Endothelial cell of umbilical vein (primary cell): Measurements from ENCODE around the gene SLCO6A1. TPM values are rescaled to one million over a fixed set of nuclear protein-coding genes. Genes with fewer than 3 reads are reported as not detected.

ENCODE experiments used
- BruUV-seq: library from RNA; stranded (reverse); fragments of 400-500 nt; replicated peaks from 2 replicates; lab custom pipeline; 2021; lab: Mats Ljungman, UMichigan
- CTCF ChIA-PET: fragments of 300-600, 350-600 bp; sonication (Branson Sonifier 250); formaldehyde crosslinking; loops from one replicate; lab custom pipeline; 2021; ENCODE audit warnings: antibody characterized with exemption, inconsistent platforms; lab: Charles Lee
- POLR2A ChIA-PET: fragments of 300-600, 350-600 bp; sonication (Branson Sonifier 250); formaldehyde crosslinking; loops from one replicate; lab custom pipeline; 2021; ENCODE audit warnings: antibody characterized with exemption, inconsistent platforms; lab: Charles Lee
- DNase-seq: peaks from one replicate; pipeline ENCODE4 v3.0.0-alpha.2; 2011; ENCODE audit warnings: low read depth, low spot score
- FAIRE-seq: peaks from 2 replicates; lab custom pipeline; 2011; peaks lifted over from hg19 to GRCh38; lab: Jason Lieb, UNC
- H2AFZ ChIP-seq: 2 replicates; pipeline ENCODE4 v1.6.0; 2012; ENCODE audit warnings: low read depth, low read length, control low read depth, inconsistent platforms
- H3K27ac ChIP-seq: 2 replicates; pipeline ENCODE4 v1.5.1; 2011; ENCODE audit warnings: low read depth, mild to moderate bottlenecking, control low read depth, low read length, moderate library complexity; ENCODE audit not compliant: insufficient read depth
- H3K27me3 ChIP-seq, 2 experiments: 2 replicates each; pipeline versions ENCODE4 v1.6.0 to v1.6.1; 2011; ENCODE audit warnings: low read length in 2 of 2, mixed read lengths in 1 of 2; ENCODE audit not compliant: control insufficient read depth in 2 of 2, insufficient read depth in 2 of 2
- H3K36me3 ChIP-seq, 2 experiments: 2 replicates in 1 of 2; 3 replicates in 1 of 2; pipeline ENCODE4 v1.5.1; 2011; ENCODE audit warnings: low read length in 2 of 2, mild to moderate bottlenecking in 1 of 2, moderate library complexity in 1 of 2; ENCODE audit not compliant: control insufficient read depth in 2 of 2, insufficient read depth in 2 of 2; ENCODE audit errors: extremely low read depth in 1 of 2
- H3K4me1 ChIP-seq: 3 replicates; pipeline ENCODE4 v1.5.1; 2011; ENCODE audit warnings: mild to moderate bottlenecking, low read length; ENCODE audit not compliant: control insufficient read depth, insufficient read depth; ENCODE audit errors: extremely low read depth
- H3K4me2 ChIP-seq: 2 replicates; pipeline ENCODE4 v1.6.1; 2011; ENCODE audit warnings: low read length, control low read depth, mixed read lengths; ENCODE audit not compliant: insufficient read depth
- H3K4me3 ChIP-seq, 3 experiments: fragments of 200-600 bp in 1 of 3; sonication (generic), shearing (Covaris generic) in 1 of 3; replicated peaks in 1 of 3; 2 replicates each; pipeline ENCODE4 v1.5.1; 2011 to 2016; ENCODE audit warnings: control low read depth in 3 of 3, low read length in 3 of 3, mild to moderate bottlenecking in 2 of 3, inconsistent platforms in 1 of 3, low read depth in 1 of 3, moderate library complexity in 1 of 3; ENCODE audit not compliant: insufficient read depth in 1 of 3
- H3K79me2 ChIP-seq: 2 replicates; pipeline ENCODE4 v1.6.0; 2012; ENCODE audit warnings: low read length, inconsistent platforms; ENCODE audit not compliant: control insufficient read depth, insufficient read depth
- H3K9ac ChIP-seq: replicated peaks from 2 replicates; pipeline ENCODE3; 2011; ENCODE audit warnings: low read length, control low read depth; ENCODE audit not compliant: insufficient read depth; ENCODE audit errors: extremely low read depth
- H3K9me1 ChIP-seq: replicated peaks from 3 replicates; pipeline ENCODE4 v1.6.0; 2011; ENCODE audit warnings: mild to moderate bottlenecking, low read length; ENCODE audit not compliant: control insufficient read depth, insufficient read depth; ENCODE audit errors: extremely low read depth
- H3K9me3 ChIP-seq: replicated peaks from 2 replicates; pipeline ENCODE4 v1.5.1; 2012; ENCODE audit warnings: low read length, inconsistent platforms; ENCODE audit not compliant: control insufficient read depth, insufficient read depth
- H4K20me1 ChIP-seq: replicated peaks from 2 replicates; pipeline ENCODE3; 2011; ENCODE audit warnings: mild to moderate bottlenecking, low read length; ENCODE audit not compliant: control insufficient read depth, insufficient read depth; ENCODE audit errors: extremely low read depth
- EZH2 ChIP-seq: IDR thresholded peaks from 2 replicates; pipeline ENCODE4 v1.6.1; 2012; ENCODE audit warnings: borderline replicate concordance, low read depth, mild to moderate bottlenecking, moderate library complexity, low read length, inconsistent platforms; ENCODE audit not compliant: severe bottlenecking
- FOS ChIP-seq: IDR thresholded peaks from 2 replicates; pipeline ENCODE4 v1.6.1; 2011; ENCODE audit warnings: mild to moderate bottlenecking, low read length, moderate library complexity, borderline replicate concordance; ENCODE audit not compliant: insufficient read depth
- GATA2 ChIP-seq: IDR thresholded peaks from 2 replicates; pipeline ENCODE4 v1.7.0; 2011; ENCODE audit warnings: low read depth, mild to moderate bottlenecking, moderate library complexity, mixed read lengths, low read length; ENCODE audit not compliant: insufficient read length, insufficient read depth
- JUN ChIP-seq: IDR thresholded peaks from 2 replicates; pipeline ENCODE4 v1.6.1; 2011; ENCODE audit warnings: borderline replicate concordance, low read depth; ENCODE audit not compliant: insufficient read length, insufficient read depth
- MYC ChIP-seq: IDR thresholded peaks from one replicate; pipeline ENCODE4 v1.6.1; 2011; ENCODE audit warnings: mild to moderate bottlenecking, low read depth, low read length
- POLR2A ChIP-seq: IDR thresholded peaks from 2 replicates; pipeline ENCODE4 v1.6.1; 2012; ENCODE audit warnings: low read depth, mild to moderate bottlenecking, control low read depth, low read length
- POLR2AphosphoS5 ChIP-seq: IDR thresholded peaks from 2 replicates; pipeline ENCODE4 v1.6.1; 2012; ENCODE audit warnings: low read depth, mild to moderate bottlenecking, control low read depth, low read length, moderate library complexity; ENCODE audit not compliant: insufficient read depth
- dilution Hi-C: fragments of 300-500 bp; cut with MboI; formaldehyde crosslinking; loops from one replicate; pipeline ENCODE4 v1.15.0; 2019; ENCODE audit warnings: low sequenced_read_pairs; ENCODE audit not compliant: extremely low pct_ligation_motif_present
- intact Hi-C: fragments of 100-400 bp; cut with micrococcal nuclease; formaldehyde crosslinking; loops from one replicate; pipeline ENCODE4 v1.10.0; 2022
- polyA plus RNA-seq, 4 experiments: library from polyadenylated mRNA; depleted of rRNA in 3 of 4; stranded (reverse) in 3 of 4; unstranded in 1 of 4; fragments of >200 nt; gene quantifications; 2 replicates each; pipeline versions ENCODE4 v1.2.1 to v1.2.3, GENCODE V29; 2011 to 2012; ENCODE audit warnings: missing spikeins in 1 of 4
- total RNA-seq: library from RNA; stranded (reverse); gene quantifications from 2 replicates; pipeline ENCODE4 v1.2.3, GENCODE V29; 2021
- TF ChIP-seq, protein P1 (sequence below), 2 donors: IDR thresholded peaks; 1 replicate in 1 of 2; 2 replicates in 1 of 2; pipeline ENCODE4 v1.5.1; 2011; ENCODE audit warnings: low read length in 2 of 2, mild to moderate bottlenecking in 2 of 2, moderate library complexity in 2 of 2, control low read depth in 1 of 2, inconsistent platforms in 1 of 2, low read depth in 1 of 2; ENCODE audit not compliant: insufficient read depth in 1 of 2; ENCODE audit errors: extremely low read depth in 1 of 2
- TF ChIP-seq, protein P2 (sequence below): IDR thresholded peaks from 2 replicates; pipeline ENCODE4 v1.6.1; 2011; ENCODE audit not compliant: insufficient read depth, insufficient read length

The SLCO6A1 gene
- total and polyA plus RNA-seq, 2 donors (not counting 3 experiments of a cell fraction or from before 2014, with no cell fraction given), result not detected

DNA sequence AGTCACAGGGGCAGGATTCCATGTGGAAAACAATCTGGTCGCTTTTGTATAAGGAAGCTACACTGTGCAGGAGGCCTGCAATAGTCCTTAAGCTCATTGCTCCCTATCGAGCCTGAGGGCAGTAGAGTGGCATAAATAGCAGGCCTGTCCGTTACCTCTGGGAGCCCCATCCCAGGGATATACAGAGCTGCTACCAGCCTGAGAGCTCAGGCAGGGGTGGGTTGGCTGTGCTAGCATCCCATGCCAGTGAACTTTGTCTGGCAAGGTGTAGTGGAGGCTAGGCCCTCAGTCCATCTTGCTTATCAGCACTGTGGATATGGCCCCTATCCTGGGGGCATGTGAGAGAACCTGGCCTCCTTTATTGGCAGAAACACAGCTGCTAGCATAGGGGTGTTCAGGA lies 47.7 kb downstream of the SLCO6A1 start:
- Histone ChIP-seq H4K20me1 (no peaks in the 10 kb centered on the region), H3K4me1 (no peaks in the 10 kb centered on the region), H3K79me2 (no peaks in the 10 kb centered on the region), H3K36me3 (no peaks in the 10 kb centered on the region), H3K27ac (no peak overlapping the region), H3K4me2 (no peak overlapping the region), H3K9me3 (peaks cover 2% of the 10 kb centered on the region), H3K9me1 (no peaks in the 10 kb centered on the region), H2AFZ (no peak overlapping the region), H3K4me3 (no peak overlapping the region), H3K9ac (no peak overlapping the region), H3K27me3 (no peaks in the 10 kb centered on the region)
- no TSS peak for BruUV-seq
- DNase-seq (no peak), FAIRE-seq (no peak)
- POLR2A ChIA-PET, result no interaction called here
- intact Hi-C loops, result no loop called here
- TF ChIP-seq, protein P1, sequence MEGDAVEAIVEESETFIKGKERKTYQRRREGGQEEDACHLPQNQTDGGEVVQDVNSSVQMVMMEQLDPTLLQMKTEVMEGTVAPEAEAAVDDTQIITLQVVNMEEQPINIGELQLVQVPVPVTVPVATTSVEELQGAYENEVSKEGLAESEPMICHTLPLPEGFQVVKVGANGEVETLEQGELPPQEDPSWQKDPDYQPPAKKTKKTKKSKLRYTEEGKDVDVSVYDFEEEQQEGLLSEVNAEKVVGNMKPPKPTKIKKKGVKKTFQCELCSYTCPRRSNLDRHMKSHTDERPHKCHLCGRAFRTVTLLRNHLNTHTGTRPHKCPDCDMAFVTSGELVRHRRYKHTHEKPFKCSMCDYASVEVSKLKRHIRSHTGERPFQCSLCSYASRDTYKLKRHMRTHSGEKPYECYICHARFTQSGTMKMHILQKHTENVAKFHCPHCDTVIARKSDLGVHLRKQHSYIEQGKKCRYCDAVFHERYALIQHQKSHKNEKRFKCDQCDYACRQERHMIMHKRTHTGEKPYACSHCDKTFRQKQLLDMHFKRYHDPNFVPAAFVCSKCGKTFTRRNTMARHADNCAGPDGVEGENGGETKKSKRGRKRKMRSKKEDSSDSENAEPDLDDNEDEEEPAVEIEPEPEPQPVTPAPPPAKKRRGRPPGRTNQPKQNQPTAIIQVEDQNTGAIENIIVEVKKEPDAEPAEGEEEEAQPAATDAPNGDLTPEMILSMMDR (IDR thresholded peaks at IDR 0.05; ENCODE audit: extremely low read depth in 1 of 2, insufficient read depth in 1 of 2, low read depth in 1 of 2, low read length in 2 of 2), result no peak
- TF ChIP-seq GATA2, result no peak
- dilution Hi-C loops, result no loop called here
- CTCF ChIA-PET, result no interaction called here

DNA sequence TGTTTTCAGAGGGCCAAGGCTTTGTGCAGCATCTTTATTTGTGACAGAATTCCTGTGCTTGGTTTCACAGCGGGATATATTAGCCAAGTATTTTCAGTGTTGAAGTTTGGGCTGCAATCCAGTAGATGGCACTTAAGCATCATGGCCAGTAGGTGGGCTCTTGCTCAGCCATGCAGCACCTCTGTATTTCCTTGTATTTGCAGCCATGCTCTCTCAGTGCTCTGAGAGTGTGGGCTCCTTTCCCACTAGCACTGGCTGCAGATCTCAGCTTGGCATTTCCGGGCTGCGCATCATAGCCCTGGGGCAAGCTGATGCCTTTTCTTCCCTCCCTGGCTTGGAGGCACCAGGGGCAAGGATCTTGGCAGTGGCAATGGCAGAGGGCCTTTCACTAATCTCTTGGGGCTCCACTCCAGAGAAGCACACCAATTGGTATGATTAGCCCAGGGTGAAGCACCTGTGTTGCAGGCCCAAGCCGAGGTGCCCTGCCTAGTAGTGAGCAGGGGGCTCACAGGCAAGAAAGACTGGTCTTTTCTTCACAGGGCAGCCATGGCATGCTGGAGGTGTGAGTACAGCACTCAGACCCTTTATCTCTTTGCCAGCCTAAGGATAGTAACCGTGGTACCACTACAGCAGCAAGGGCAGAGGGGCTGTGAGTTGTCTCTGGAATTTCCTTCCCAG lies 48.3 kb downstream of the SLCO6A1 start:
- no peak overlapping the region for H2AFZ ChIP-seq
- no peak for DNase-seq
- TF ChIP-seq, protein P2, sequence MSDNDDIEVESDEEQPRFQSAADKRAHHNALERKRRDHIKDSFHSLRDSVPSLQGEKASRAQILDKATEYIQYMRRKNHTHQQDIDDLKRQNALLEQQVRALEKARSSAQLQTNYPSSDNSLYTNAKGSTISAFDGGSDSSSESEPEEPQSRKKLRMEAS, result no peak
- TF ChIP-seq MYC (no peak), EZH2 (no peak), GATA2 (no peak), JUN (no peak), POLR2AphosphoS5 (no peak), FOS (no peak), POLR2A (no peak)
- TF ChIP-seq, protein P1 (IDR thresholded peaks at IDR 0.05; ENCODE audit: extremely low read depth in 1 of 2, insufficient read depth in 1 of 2, low read depth in 1 of 2, low read length in 2 of 2), result no peak
- H3K79me2 ChIP-seq, result no peaks in the 10 kb centered on the region
- peaks cover 2% of the 10 kb centered on the region for H3K9me3 ChIP-seq
- no peaks in the 10 kb centered on the region for H3K4me1 ChIP-seq
- no peak overlapping the region for H3K4me3 ChIP-seq
- dilution Hi-C loops (no loop called here), intact Hi-C loops (no loop called here)
- H3K9me1 ChIP-seq, result no peaks in the 10 kb centered on the region
- H3K27ac ChIP-seq, result no peak overlapping the region
- POLR2A ChIA-PET, result no interaction called here
- H4K20me1 ChIP-seq, result no peaks in the 10 kb centered on the region
- no peaks in the 10 kb centered on the region for H3K27me3 ChIP-seq
- CTCF ChIA-PET, result no interaction called here
- no peak overlapping the region for H3K9ac ChIP-seq
- H3K36me3 ChIP-seq, result no peaks in the 10 kb centered on the region
- FAIRE-seq, result no peak
- H3K4me2 ChIP-seq, result no peak overlapping the region
- BruUV-seq, result no TSS peak
